Right cardiac atrium (tissue), 5 donors: ENCODE measurements around the gene STXBP1. TPM values are rescaled to one million over a fixed set of nuclear protein-coding genes. Genes with fewer than 3 reads are reported as not detected.

Source experiments
- ATAC-seq, 2 donors: fragments of 200-7000 bp; cut with Tn5 transposase; one replicate each; pipeline versions ENCODE4 v1.8.0 to v1.9.1; 2020; ENCODE audit warnings: moderate library complexity in 2 of 2, mild to moderate bottlenecking in 1 of 2
- DNase-seq, 3 donors: peaks; one replicate each; pipeline ENCODE4 v3.0.0-alpha.2; 2020
- H3K27ac ChIP-seq: one replicate; pipeline ENCODE4 v1.5.1; 2013; ENCODE audit warnings: mild to moderate bottlenecking, low read length, control low read depth, moderate library complexity
- H3K27me3 ChIP-seq: one replicate; pipeline ENCODE4 v1.6.1; 2013; ENCODE audit not compliant: control insufficient read depth, insufficient read depth
- H3K4me1 ChIP-seq: one replicate; pipeline ENCODE4 v1.6.1; 2013; ENCODE audit warnings: low read length; ENCODE audit not compliant: control insufficient read depth, insufficient read depth
- H3K4me3 ChIP-seq: one replicate; pipeline ENCODE4 v1.5.1; 2013; ENCODE audit warnings: low read length, control low read depth
- H3K9me3 ChIP-seq: one replicate; pipeline ENCODE4 v1.6.1; 2013; ENCODE audit warnings: low read length; ENCODE audit not compliant: control insufficient read depth
- WGBS: extraction: QIAGEN DNeasy Blood & Tissue Kit; methylation state at CpG from one replicate; pipeline ENCODE4 v1.1.7; 2013; 5-methylcytosine and 5-hydroxymethylcytosine counted together
- intact Hi-C, 4 donors: fragments of 100-400 bp; cut with DNase I; formaldehyde crosslinking; loops; one replicate each; pipeline versions ENCODE4 v1.11.0 to v1.14.0; 2022 to 2023
- long read RNA-seq, 4 donors: library from polyadenylated mRNA; unstranded; transcript quantifications; one replicate each; pipeline ENCODE4 v2.0.0, GENCODE V29; 2020 to 2021
- polyA plus RNA-seq: library from polyadenylated mRNA; stranded (reverse); fragments of 200-250 nt; gene quantifications from one replicate; pipeline ENCODE4 v1.2.3, GENCODE V29; 2013
- total RNA-seq, 4 donors: library from RNA; stranded (reverse); fragmentation: NEBNext Ultra II Directional; extraction: Animal tissue kit (Norgen Biotek cat#: 25700); gene quantifications; one replicate each; pipeline ENCODE4 v1.2.1, GENCODE V29; 2021
- donor health status: healthy with polysubstance abuse.
- donor health status: DM: no; HTN: yes; CAD: no.
- donor health status: DM: no; HTN: no; CAD: no.
- donor health status: DM: no; HTN: yes; CAD: no; lungs with severe emphysema.
- donor health status: DM: yes; HTN: yes; CAD: no.

The STXBP1 gene
- 10 to 100 TPM; 30.0 to 43.3 (median 41.2) TPM for total RNA-seq
- 19.4 TPM for polyA plus RNA-seq
- long read RNA-seq, donor 1, transcript STXBP1-201 (19 exons, 3,765 nt): major isoform, 6 of 22 reads
- long read RNA-seq, donor 1, partial matches to known transcripts: 9 of 22 reads
- long read RNA-seq, donor 1, other reads (novel, unspliced or antisense): 4 of 22 reads
- long read RNA-seq, donor 2, transcript STXBP1-201 (19 exons, 3,765 nt): major isoform, 5 of 7 reads
- long read RNA-seq, donor 2, partial matches to known transcripts: 1 of 7 reads
- long read RNA-seq, donor 2, other reads (novel, unspliced or antisense): 1 of 7 reads
- long read RNA-seq, donor 3, transcript STXBP1-201 (19 exons, 3,765 nt): major isoform, 14 of 25 reads
- long read RNA-seq, donor 3, partial matches to known transcripts: 5 of 25 reads
- long read RNA-seq, donor 3, other reads (novel, unspliced or antisense): 2 of 25 reads
- long read RNA-seq, donor 4, transcript STXBP1-201 (19 exons, 3,765 nt): major isoform, 6 of 13 reads
- long read RNA-seq, donor 4, partial matches to known transcripts: 1 of 13 reads
- long read RNA-seq, donor 4, other reads (novel, unspliced or antisense): 4 of 13 reads

DNA sequence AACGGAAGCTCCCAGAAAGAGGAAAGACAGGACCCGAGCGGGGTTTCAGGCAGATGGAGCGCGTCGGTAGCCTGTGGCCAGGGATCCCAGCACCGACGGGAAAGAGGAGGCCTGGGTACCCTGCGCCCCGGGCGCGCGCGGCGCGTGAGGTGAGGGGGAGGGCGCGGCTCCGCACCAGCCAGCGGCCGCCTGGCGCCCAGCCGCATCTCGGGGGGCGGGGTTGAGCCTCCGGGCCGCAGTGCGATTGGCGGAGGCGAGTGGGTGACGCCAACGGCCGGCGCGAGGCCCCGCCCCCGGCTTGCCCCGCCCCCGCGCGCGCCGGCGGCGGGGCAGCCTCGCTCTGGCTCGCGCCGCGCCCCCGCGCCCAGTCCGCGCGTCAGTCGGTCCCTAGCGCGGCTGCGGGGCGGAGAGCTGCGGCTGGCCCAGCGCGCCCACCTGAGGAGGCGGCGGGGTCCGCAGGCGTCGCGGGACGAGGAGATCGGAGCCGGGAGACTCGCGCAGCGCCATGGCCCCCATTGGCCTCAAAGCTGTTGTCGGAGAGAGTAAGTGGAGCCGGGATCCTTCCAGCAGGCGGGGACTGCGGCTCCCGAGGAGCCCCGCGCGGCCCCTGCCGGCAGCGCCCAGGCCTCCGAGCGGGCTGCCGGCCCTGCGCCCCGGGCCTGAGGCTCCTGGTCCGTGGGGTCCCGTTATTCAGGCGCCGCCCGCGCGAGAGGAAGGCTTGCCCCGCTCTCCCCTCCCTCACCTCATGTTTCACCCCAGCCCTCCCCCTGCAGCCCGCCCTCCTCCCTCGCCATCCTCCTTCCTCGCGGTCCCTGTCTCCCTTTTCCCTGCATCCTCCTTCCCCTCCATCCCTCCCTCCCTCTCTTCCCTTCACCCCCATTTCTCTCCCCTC, at the start of gene STXBP1:
Gene STXBP1, plus strand, starts transcription at position 379 of the 892 bp plus-strand sequence. Its CDS starts 127 bp downstream, at position 506.
- Histone ChIP-seq H3K4me1 (no peaks in the 10 kb centered on the region), H3K4me3 (peak within 1 kb of the TSS; percentile 95), H3K27me3 (no peaks in the 10 kb centered on the region), H3K27ac (peak within 1 kb of the TSS; percentile 65), H3K9me3 (no peaks in the 10 kb centered on the region)
- intact Hi-C loops: loop anchor here in 1 of 4 donors (5.0 to 10.0 kb wide), 2 partner anchors 83 to 105 kb away; partner anchors contain the start of genes PTRH1 and TTC16
- DNase-seq: peak; percentile 91 to 97 (median 97)
- ATAC-seq: peak; percentile 85 to 91
- under 1% methylated on average over 99 of the region's 102 CpGs for WGBS

DNA sequence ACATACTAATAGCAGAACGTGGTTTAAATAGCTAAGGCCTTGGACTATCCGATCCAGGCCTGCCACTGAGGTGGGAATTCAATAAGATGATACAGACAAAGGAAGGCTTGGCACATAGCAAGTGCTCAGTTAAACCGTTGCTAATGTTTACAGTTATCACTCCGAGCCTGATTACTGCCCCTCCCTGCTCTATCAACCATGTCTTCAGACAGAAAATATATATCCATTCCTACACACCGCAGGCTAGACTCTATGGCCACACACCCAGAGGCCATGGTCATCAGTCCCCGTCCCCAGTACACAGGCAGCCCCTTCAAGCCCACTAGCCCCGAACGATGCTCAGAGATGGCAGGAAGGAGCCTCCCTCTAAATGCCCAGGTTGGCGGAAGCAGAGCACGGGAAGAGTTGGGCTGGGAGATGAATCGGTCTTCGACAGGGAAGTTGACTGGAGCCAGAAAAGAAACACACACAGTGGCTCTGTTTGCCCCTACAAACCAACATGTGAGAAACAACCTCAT, 49.7 kb upstream of the STXBP1 start:
- Histone ChIP-seq H3K9me3 (no peaks in the 10 kb centered on the region), H3K27me3 (no peaks in the 10 kb centered on the region), H3K27ac (peak overlapping the region; percentile 94), H3K4me3 (no peak overlapping the region), H3K4me1 (peaks cover 35% of the 10 kb centered on the region)
- peak; percentile 8 to 41 (median 25) for DNase-seq
- no peak for ATAC-seq
- intact Hi-C loops: no loop called here
- 60% methylated on average over 12 of the region's 12 CpGs for WGBS

DNA sequence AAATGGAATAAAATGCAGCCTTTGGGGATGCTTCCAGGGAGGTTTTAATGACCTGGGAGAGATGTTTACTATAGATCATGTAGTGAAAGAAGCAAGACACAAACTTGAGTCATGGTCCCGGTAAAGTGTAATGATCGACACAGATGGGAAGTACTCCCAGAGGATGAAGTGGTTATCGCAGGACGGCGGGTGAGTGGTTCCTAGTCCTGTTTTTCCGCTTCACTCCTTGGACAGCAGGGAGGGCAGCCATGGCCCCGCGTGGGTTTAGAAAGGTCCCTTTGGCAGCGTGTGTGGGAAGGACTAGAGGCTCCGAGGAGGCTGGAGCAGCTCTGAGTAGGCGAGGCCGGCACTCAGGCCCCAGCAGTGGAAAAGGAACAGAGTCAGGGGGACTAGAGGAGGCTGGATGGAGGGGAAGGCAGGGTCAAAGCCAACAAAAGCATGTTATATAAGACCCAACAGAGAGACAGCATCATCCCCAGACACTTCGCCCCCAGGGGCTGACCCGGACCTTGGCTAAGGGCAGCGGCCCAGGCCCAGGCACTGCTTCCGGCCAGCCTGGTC, 49.2 kb upstream of the STXBP1 start:
- Histone ChIP-seq H3K27ac (peak overlapping the region; percentile 94), H3K4me3 (no peak overlapping the region), H3K4me1 (peaks cover 29% of the 10 kb centered on the region), H3K27me3 (no peaks in the 10 kb centered on the region), H3K9me3 (no peaks in the 10 kb centered on the region)
- WGBS: 42% methylated on average over 16 of the region's 16 CpGs
- intact Hi-C loops: no loop called here
- ATAC-seq (peak; percentile 31 to 34), DNase-seq (peak; percentile 62 to 83 (median 79))

DNA sequence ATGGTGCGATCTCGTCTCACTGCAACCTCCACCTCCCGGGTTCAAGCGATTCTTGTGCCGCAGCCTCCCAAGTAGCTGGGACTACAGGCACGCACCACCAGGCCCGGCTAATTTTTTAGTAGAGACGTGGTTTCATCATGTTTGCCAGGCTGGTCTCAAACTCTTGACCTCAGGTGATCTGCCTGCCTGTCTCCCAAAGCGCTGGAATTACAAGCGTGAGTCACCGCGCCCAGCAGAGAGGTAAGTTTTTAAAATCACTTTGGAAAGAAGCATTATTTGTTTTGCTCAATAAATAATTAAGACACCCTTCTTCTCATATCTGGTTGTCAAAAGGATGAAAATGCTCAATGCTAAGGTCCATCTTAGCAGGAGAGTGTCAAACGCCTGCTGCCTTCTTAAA, 48.5 kb upstream of the STXBP1 start:
- Histone ChIP-seq H3K27me3 (no peaks in the 10 kb centered on the region), H3K4me3 (no peak overlapping the region), H3K27ac (no peak overlapping the region), H3K4me1 (peaks cover 23% of the 10 kb centered on the region), H3K9me3 (no peaks in the 10 kb centered on the region)
- intact Hi-C loops: no loop called here
- DNase-seq (peak; percentile 3 to 44 (median 19)), ATAC-seq (no peak)
- 90% methylated on average over 13 of the region's 13 CpGs for WGBS

DNA sequence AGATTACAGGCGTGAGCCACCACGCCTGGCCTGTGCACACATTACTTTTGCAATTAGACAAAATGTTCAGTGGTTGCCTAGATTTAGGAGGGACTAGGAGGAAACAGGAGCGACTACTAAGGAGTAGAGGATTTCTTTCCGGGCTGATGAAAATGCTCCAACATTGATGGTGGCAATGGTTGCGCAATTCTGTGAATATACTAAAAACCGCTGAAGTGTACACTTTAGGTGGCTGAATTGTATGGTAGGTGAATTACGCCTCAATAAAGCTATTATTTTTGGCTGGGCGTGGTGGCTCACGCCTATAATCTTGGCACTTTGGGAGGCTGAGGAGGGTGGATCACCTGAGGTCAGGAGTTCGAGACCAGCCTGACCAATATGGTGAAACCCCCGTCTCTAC, 46.8 kb upstream of the STXBP1 start:
- WGBS: 91% methylated on average over 11 of the region's 11 CpGs
- H3K4me1 ChIP-seq: peaks cover 20% of the 10 kb centered on the region
- DNase-seq: peak in 2 of 3 donors; percentile 1 to 2
- H3K27ac ChIP-seq: no peak overlapping the region
- H3K4me3 ChIP-seq: no peak overlapping the region
- no peaks in the 10 kb centered on the region for H3K9me3 ChIP-seq
- no peaks in the 10 kb centered on the region for H3K27me3 ChIP-seq
- ATAC-seq: no peak
- intact Hi-C loops: loop anchor here in 3 of 4 donors (5.0 kb wide), 1 partner anchor 43 kb away; no protein-coding TSS in a partner anchor

DNA sequence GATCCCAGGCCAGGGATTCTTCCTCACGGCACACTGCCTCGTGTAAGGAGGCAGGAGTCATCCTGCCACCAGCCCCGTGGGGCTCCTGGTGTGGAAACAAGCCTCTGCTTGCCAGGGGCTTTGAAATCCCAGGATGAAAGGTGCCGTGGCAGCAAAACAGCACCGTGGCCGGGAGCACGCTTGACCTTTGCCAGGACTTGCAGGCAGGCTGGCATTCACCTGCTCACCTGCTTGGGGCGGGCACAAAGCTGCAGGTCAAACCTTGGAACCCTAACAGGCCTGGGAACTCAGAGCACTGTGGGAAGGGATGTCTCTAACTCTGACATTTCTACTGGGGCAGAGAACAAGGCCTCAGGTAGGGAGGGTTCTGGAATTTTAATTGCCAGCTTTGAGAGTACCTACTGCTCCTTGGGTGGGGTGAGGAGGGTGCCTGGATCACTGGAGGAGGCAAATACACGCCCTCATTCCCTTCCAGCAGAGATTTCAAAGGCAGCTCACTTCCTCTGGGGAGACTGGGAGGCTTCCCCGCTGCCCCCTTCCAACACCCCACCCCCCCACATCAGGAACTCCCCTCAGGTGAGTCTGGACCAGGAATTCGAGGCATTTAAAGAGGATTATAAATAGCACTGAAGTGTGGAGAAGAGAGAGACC, 45.6 kb upstream of the STXBP1 start:
- peak; percentile 25 to 73 (median 40) for DNase-seq
- Histone ChIP-seq H3K4me1 (peaks cover 13% of the 10 kb centered on the region), H3K9me3 (no peaks in the 10 kb centered on the region), H3K4me3 (peak overlapping the region; percentile 94), H3K27ac (peak overlapping the region; percentile 81), H3K27me3 (no peaks in the 10 kb centered on the region)
- intact Hi-C loops: loop anchor here in 3 of 4 donors (5.0 kb wide), 1 partner anchor 44 kb away; no protein-coding TSS in a partner anchor
- 32% methylated on average over 11 of the region's 11 CpGs for WGBS
- ATAC-seq: no peak

DNA sequence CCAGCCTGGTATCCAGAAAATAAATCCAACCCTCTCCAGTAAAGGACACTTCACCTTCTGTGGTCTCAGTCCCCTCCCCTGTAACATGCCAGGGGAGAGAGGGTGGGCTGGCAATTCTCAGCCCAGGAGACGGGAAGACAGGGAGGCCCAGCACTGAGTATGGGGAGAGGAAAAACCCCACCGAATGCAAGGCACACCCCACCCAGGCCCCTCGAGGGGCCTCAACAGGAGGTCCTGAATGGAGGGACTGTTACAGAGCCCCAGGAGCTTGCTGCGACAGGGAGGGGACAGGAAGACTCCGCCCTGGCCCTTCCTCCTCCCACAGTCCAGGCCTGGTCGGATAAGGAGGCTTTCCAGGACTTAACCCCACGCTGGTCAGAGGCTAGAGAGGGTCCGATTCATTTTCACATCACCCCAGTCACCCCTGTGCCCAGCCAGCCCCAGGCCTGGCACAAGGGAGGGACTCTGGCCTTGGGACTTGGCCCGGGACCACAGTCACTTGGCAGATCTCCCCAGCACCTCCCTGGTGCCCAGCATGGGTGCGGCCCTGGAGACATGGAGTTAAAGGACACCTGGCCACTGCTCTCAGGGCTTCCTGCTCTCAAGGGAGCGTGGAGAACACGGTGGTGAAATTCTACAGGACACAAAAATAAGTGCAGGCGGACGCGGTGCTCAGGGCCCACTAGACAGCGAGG, 44.9 kb upstream of the STXBP1 start:
- intact Hi-C loops: loop anchor here in 3 of 4 donors (5.0 kb wide), 1 partner anchor 45 kb away; no protein-coding TSS in a partner anchor

DNA sequence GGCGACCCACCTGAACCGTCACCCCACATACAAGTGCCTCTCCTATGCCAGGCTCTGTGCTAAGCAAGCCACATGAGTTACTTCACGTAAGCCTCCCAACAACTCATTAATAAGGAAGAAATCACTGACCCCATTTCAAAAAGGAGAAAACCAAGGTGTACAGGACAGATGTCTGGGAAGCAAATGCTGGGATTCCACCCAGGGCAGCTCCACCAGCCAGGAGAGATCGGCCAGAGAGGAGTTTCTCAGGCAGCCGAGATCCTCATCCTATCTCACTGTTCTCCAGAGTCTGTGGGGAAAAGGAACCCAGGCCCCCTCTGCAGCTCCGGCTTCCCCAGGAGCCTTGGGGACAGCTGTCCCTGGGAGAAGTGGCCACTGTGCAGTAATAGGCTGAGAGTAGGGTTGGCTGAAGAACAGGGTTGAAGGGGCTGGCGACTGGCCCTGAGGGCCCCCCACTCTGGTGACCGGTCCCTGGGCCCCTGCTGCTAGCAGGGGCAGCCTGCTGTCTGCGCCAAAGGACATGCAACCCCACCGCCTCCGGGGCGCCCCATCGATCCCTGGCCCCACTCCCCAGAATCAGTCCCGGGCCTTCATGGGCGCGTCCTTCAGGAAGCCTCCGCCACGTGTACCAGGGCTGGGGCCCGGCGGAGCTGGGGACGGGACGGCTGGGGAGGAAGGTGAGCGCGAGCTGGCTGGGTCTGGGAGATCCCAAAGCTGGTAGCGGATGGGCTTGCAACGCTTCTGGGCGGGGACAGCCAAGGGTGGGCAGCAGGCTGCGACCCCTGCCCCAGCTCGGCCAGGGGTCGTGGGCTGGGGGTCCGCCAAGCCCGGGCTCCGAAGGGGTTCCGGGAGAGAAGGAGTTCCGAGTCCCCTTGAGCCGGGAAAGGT, 44.1 kb upstream of the STXBP1 start:
- no peaks in the 10 kb centered on the region for H3K9me3 ChIP-seq
- ATAC-seq (peak; percentile 19 to 27), DNase-seq (peak in 2 of 3 donors; percentile 74 to 80)
- peak overlapping the region; percentile 94 for H3K4me3 ChIP-seq
- no peaks in the 10 kb centered on the region for H3K27me3 ChIP-seq
- H3K27ac ChIP-seq: peak overlapping the region; percentile 81
- WGBS: 3% methylated on average over 36 of the region's 36 CpGs
- H3K4me1 ChIP-seq: peaks cover 8% of the 10 kb centered on the region
- intact Hi-C loops: loop anchor here in 3 of 4 donors (5.0 kb wide), 1 partner anchor 46 kb away; no protein-coding TSS in a partner anchor

More for the DNA sequence above, 44.9 kb upstream of the STXBP1 start:
- Histone ChIP-seq H3K27ac (peak overlapping the region; percentile 81), H3K9me3 (no peaks in the 10 kb centered on the region), H3K27me3 (no peaks in the 10 kb centered on the region), H3K4me1 (peaks cover 12% of the 10 kb centered on the region), H3K4me3 (peak overlapping the region; percentile 94)
- DNase-seq (peak; percentile 72 to 90 (median 88)), ATAC-seq (peak; percentile 73 to 76)
- 7% methylated on average over 16 of the region's 16 CpGs for WGBS

DNA sequence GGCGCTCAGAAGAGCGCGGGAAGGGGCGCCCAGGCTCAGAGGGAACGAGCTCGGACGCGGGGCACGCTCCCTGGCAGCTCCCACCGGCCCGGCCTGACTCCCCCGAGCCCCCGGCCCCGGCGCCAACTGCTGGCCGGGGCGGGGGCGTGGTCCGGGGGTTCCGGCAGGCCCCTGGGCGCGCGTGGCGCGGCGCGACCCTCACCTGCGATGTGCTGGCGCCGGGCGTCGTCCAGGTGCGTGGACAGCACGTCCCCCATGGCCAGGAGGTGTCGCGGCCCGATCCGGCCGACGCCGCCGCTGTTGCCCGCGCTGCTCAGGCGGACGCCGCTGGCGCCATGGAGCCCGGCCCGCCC, 43.5 kb upstream of the STXBP1 start:
- Histone ChIP-seq H3K9me3 (no peaks in the 10 kb centered on the region), H3K4me1 (peaks cover 5% of the 10 kb centered on the region), H3K27me3 (no peaks in the 10 kb centered on the region), H3K4me3 (peak overlapping the region; percentile 94), H3K27ac (peak overlapping the region; percentile 81)
- under 1% methylated on average over 50 of the region's 50 CpGs for WGBS
- ATAC-seq: peak in 1 of 2 donors; percentile 0
- intact Hi-C loops: loop anchor here in 3 of 4 donors (5.0 kb wide), 1 partner anchor 46 kb away; no protein-coding TSS in a partner anchor
- DNase-seq: no peak
